Keratinocyte (primary cell): ENCODE data around the gene RNASE2. TPM values are rescaled to one million over a fixed set of nuclear protein-coding genes. Genes with fewer than 3 reads are reported as not detected.

ENCODE experiments used
- DNase-seq: peaks from one replicate; pipeline ENCODE4 v3.0.0-alpha.2; 2011; ENCODE audit warnings: low read depth, missing footprints, low spot score
- FAIRE-seq: peaks from 2 replicates; lab custom pipeline; 2011; peaks lifted over from hg19 to GRCh38; lab: Jason Lieb, UNC
- H2AFZ ChIP-seq: 2 replicates; pipeline ENCODE4 v1.6.0; 2012; ENCODE audit warnings: low read length, control low read depth, inconsistent platforms; ENCODE audit not compliant: control insufficient read depth
- H3K27ac ChIP-seq: 2 replicates; pipeline ENCODE4 v1.5.1; 2011; ENCODE audit warnings: low read length; ENCODE audit not compliant: control insufficient read depth, insufficient read depth
- H3K27me3 ChIP-seq: 3 replicates; pipeline ENCODE4 v1.6.0; 2011; ENCODE audit warnings: low read length; ENCODE audit not compliant: control insufficient read depth, insufficient read depth; ENCODE audit errors: extremely low read depth
- H3K36me3 ChIP-seq, 2 experiments: 2 replicates in 1 of 2; 3 replicates in 1 of 2; pipeline ENCODE4 v1.5.1; 2011; ENCODE audit warnings: low read length in 2 of 2, mild to moderate bottlenecking in 1 of 2; ENCODE audit not compliant: control insufficient read depth in 2 of 2, insufficient read depth in 2 of 2; ENCODE audit errors: extremely low read depth in 1 of 2
- H3K4me1 ChIP-seq: 3 replicates; pipeline ENCODE4 v1.5.1; 2011; ENCODE audit warnings: low read length; ENCODE audit not compliant: control insufficient read depth, insufficient read depth; ENCODE audit errors: extremely low read depth
- H3K4me2 ChIP-seq: 3 replicates; pipeline ENCODE4 v1.6.0; 2011; ENCODE audit warnings: low read depth, low read length; ENCODE audit not compliant: control insufficient read depth, insufficient read depth; ENCODE audit errors: extremely low read depth
- H3K4me3 ChIP-seq, 3 experiments: fragments of 200-600 bp in 1 of 3; sonication (generic) in 1 of 3; 2 replicates in 2 of 3; 3 replicates in 1 of 3; pipeline ENCODE4 v1.5.1; 2011 to 2016; ENCODE audit warnings: low read length in 3 of 3, mild to moderate bottlenecking in 3 of 3, control low read depth in 2 of 3, inconsistent platforms in 1 of 3, low read depth in 1 of 3, mixed read lengths in 1 of 3, mixed run types in 1 of 3, moderate library complexity in 1 of 3; ENCODE audit not compliant: control insufficient read depth in 2 of 3, insufficient read depth in 2 of 3; ENCODE audit errors: extremely low read depth in 1 of 3
- H3K79me2 ChIP-seq: 2 replicates; pipeline ENCODE4 v1.6.0; 2012; ENCODE audit warnings: low read length; ENCODE audit not compliant: control insufficient read depth, insufficient read depth
- H3K9ac ChIP-seq: 3 replicates; pipeline ENCODE4 v1.6.0; 2011; ENCODE audit warnings: low read length; ENCODE audit not compliant: control insufficient read depth, insufficient read depth; ENCODE audit errors: extremely low read depth
- H3K9me1 ChIP-seq: 3 replicates; pipeline ENCODE4 v1.6.0; 2011; ENCODE audit warnings: low read length; ENCODE audit not compliant: control insufficient read depth, insufficient read depth; ENCODE audit errors: extremely low read depth
- H3K9me3 ChIP-seq: 2 replicates; pipeline ENCODE4 v1.5.1; 2012; ENCODE audit warnings: low read depth, low read length; ENCODE audit not compliant: control insufficient read depth
- H4K20me1 ChIP-seq: 3 replicates; pipeline ENCODE4 v1.6.0; 2011; ENCODE audit warnings: low read length; ENCODE audit not compliant: control insufficient read depth, insufficient read depth; ENCODE audit errors: extremely low read depth
- CTCF ChIP-seq, 3 experiments: IDR thresholded peaks in 1 of 3; conservative IDR thresholded peaks in 1 of 3; optimal IDR thresholded peaks in 1 of 3; 2 replicates in 2 of 3; 3 replicates in 1 of 3; pipeline versions ENCODE3 to v1.5.1; 2011; ENCODE audit warnings: low read length in 3 of 3, mild to moderate bottlenecking in 3 of 3, moderate library complexity in 2 of 3, control low read depth in 1 of 3, inconsistent platforms in 1 of 3; ENCODE audit not compliant: insufficient read depth in 2 of 3; ENCODE audit errors: extremely low read depth in 1 of 3
- EZH2 ChIP-seq: IDR thresholded peaks from one replicate; pipeline ENCODE4 v1.6.1; 2012; ENCODE audit warnings: inconsistent platforms, mild to moderate bottlenecking, low read length, moderate library complexity
- dilution Hi-C: fragments of 300-500 bp; cut with MboI; formaldehyde crosslinking; loops from one replicate; pipeline ENCODE4 v1.7.0; 2020; ENCODE audit warnings: low sequenced_read_pairs; ENCODE audit not compliant: extremely low pct_ligation_motif_present
- polyA plus RNA-seq, 5 experiments: library from polyadenylated mRNA; depleted of rRNA in 3 of 5; stranded (reverse) in 3 of 5; stranded (forward) in 1 of 5; unstranded in 1 of 5; fragments of >200 nt; gene quantifications; 1 replicate in 1 of 5; 2 replicates in 3 of 5; 3 replicates in 1 of 5; pipeline versions ENCODE4 v1.2.1 to v1.2.3, GENCODE V29; 2011 to 2012; ENCODE audit warnings: missing spikeins in 2 of 5, low read depth in 1 of 5, low replicate concordance in 1 of 5

The RNASE2 gene
- polyA plus RNA-seq, 1 donor (not counting 4 experiments of a cell fraction or from before 2014, with no cell fraction given) = not detected

- Histone ChIP-seq H3K9me3 (no peaks in the 10 kb centered on the region), H3K4me2 (no peak overlapping the region), H3K27ac (no peak overlapping the region), H2AFZ (no peak overlapping the region), H3K9ac (no peak overlapping the region), H4K20me1 (no peaks in the 10 kb centered on the region), H3K4me1 (peaks cover 3% of the 10 kb centered on the region), H3K9me1 (no peaks in the 10 kb centered on the region), H3K4me3 (no peak overlapping the region), H3K27me3 (no peaks in the 10 kb centered on the region), H3K36me3 (no peaks in the 10 kb centered on the region), H3K79me2 (no peaks in the 10 kb centered on the region)
- no peak for FAIRE-seq
- TF ChIP-seq EZH2 = no peak
- TF ChIP-seq CTCF (optimal IDR thresholded peaks at IDR 0.05 in 1 of 3, IDR thresholded peaks at IDR 0.05 in 1 of 3, conservative IDR thresholded peaks at IDR 0.05 in 1 of 3; ENCODE audit: extremely low read depth in 1 of 3, insufficient read depth in 2 of 3, low read length in 3 of 3) = no peak
- dilution Hi-C loops = no loop called here
- DNase-seq = no peak
Observed at GRCh38 chr14:20978687-20979086, 23.4 kb downstream of the RNASE2 start.

- no peak overlapping the region for H3K4me3 ChIP-seq
- no peak overlapping the region for H3K9ac ChIP-seq
- DNase-seq = no peak
- H3K36me3 ChIP-seq = no peaks in the 10 kb centered on the region
- no peaks in the 10 kb centered on the region for H3K9me1 ChIP-seq
- H3K4me1 ChIP-seq = no peaks in the 10 kb centered on the region
- H3K9me3 ChIP-seq = no peaks in the 10 kb centered on the region
- H3K79me2 ChIP-seq = no peaks in the 10 kb centered on the region
- H3K27me3 ChIP-seq = no peaks in the 10 kb centered on the region
- no peaks in the 10 kb centered on the region for H4K20me1 ChIP-seq
- H3K4me2 ChIP-seq = no peak overlapping the region
- H3K27ac ChIP-seq = no peak overlapping the region
- TF ChIP-seq CTCF (optimal IDR thresholded peaks at IDR 0.05 in 1 of 3, IDR thresholded peaks at IDR 0.05 in 1 of 3, conservative IDR thresholded peaks at IDR 0.05 in 1 of 3; ENCODE audit: extremely low read depth in 1 of 3, insufficient read depth in 2 of 3, low read length in 3 of 3) = no peak
- TF ChIP-seq EZH2 = no peak
- H2AFZ ChIP-seq = no peak overlapping the region
- FAIRE-seq = no peak
- dilution Hi-C loops = no loop called here
Observed at GRCh38 chr14:20980906-20981305, 25.6 kb downstream of the RNASE2 start.
